B cell (primary cell): Measurements from ENCODE around the gene ARHGAP4. TPM values are rescaled to one million over a fixed set of nuclear protein-coding genes. Genes with fewer than 3 reads are reported as not detected.

Experiments
- ATAC-seq: fragments of 200-7000 bp; cut with Tn5 transposase; one replicate; pipeline ENCODE4 v1.10.0; 2021; ENCODE audit warnings: low read depth, mild to moderate bottlenecking, moderate number of reproducible peaks, moderate library complexity
- CTCF ChIA-PET: fragments of 350-600 bp; sonication (Branson Sonifier 250); formaldehyde crosslinking; loops from one replicate; lab custom pipeline; 2021; ENCODE audit warnings: antibody characterized with exemption, inconsistent platforms; lab: Charles Lee
- POLR2A ChIA-PET: fragments of 350-600 bp; sonication (Branson Sonifier 250); formaldehyde crosslinking; loops from one replicate; lab custom pipeline; 2021; ENCODE audit warnings: antibody characterized with exemption; lab: Charles Lee
- DNase-seq: peaks from one replicate; pipeline ENCODE4 v3.0.0; 2013
- H2AFZ ChIP-seq: 2 replicates; pipeline ENCODE4 v1.6.1; 2012; ENCODE audit warnings: mild to moderate bottlenecking, low read depth, low read length; ENCODE audit not compliant: insufficient read depth, poor library complexity, severe bottlenecking
- H3K27ac ChIP-seq, 2 donors: 1 replicate in 1 of 2; 2 replicates in 1 of 2; pipeline ENCODE4 v1.5.1; 2012 to 2013; ENCODE audit warnings: low read length in 2 of 2, mild to moderate bottlenecking in 2 of 2, moderate library complexity in 1 of 2
- H3K27me3 ChIP-seq, 4 experiments: fragments of 200-600 bp in 1 of 4; sonication (generic) in 1 of 4; replicated peaks in 1 of 4; 1 replicate in 2 of 4; 2 replicates in 2 of 4; pipeline versions ENCODE4 v1.6.1 to v1.7.0; 2013 to 2016; ENCODE audit warnings: low read length in 3 of 4, mild to moderate bottlenecking in 2 of 4, mixed read lengths in 1 of 4, moderate library complexity in 1 of 4; ENCODE audit not compliant: insufficient read depth in 4 of 4, control insufficient read depth in 3 of 4; ENCODE audit errors: control extremely low read depth in 1 of 4
- H3K36me3 ChIP-seq, 2 experiments: replicated peaks in 1 of 2; 1 replicate in 1 of 2; 2 replicates in 1 of 2; pipeline versions ENCODE4 v1.6.1 to v1.7.1; 2013; ENCODE audit warnings: low read length in 1 of 2; ENCODE audit not compliant: insufficient read depth in 2 of 2, control insufficient read depth in 1 of 2; ENCODE audit errors: control extremely low read depth in 1 of 2, extremely low read depth in 1 of 2
- H3K4me1 ChIP-seq, 2 donors: fragments of 200-600 bp in 1 of 2; sonication (generic) in 1 of 2; 1 replicate in 1 of 2; 2 replicates in 1 of 2; pipeline versions ENCODE4 v1.5.1 to v1.6.1; 2013 to 2017; ENCODE audit warnings: low read length in 2 of 2; ENCODE audit not compliant: control insufficient read depth in 2 of 2, insufficient read depth in 2 of 2
- H3K4me2 ChIP-seq: replicated peaks from 2 replicates; pipeline ENCODE3; 2012; ENCODE audit warnings: mild to moderate bottlenecking, low read depth, low read length; ENCODE audit not compliant: poor library complexity, severe bottlenecking
- H3K4me3 ChIP-seq, 5 experiments: fragments of 200-600 bp in 1 of 5; sonication (generic) in 1 of 5; 1 replicate in 3 of 5; 2 replicates in 2 of 5; pipeline versions ENCODE4 v1.5.1 to v1.7.0; 2011 to 2016; ENCODE audit warnings: low read length in 4 of 5, mild to moderate bottlenecking in 4 of 5, low read depth in 2 of 5, control low read depth in 1 of 5, moderate library complexity in 1 of 5; ENCODE audit not compliant: insufficient read depth in 1 of 5; ENCODE audit errors: control extremely low read depth in 1 of 5, extremely low read depth in 1 of 5
- H3K79me2 ChIP-seq: fragments of 200-600 bp; sonication (generic); one replicate; pipeline ENCODE4 v1.6.0; 2016; ENCODE audit warnings: low read length; ENCODE audit not compliant: control insufficient read depth, insufficient read depth
- H3K9ac ChIP-seq: fragments of 200-600 bp; sonication (generic); 2 replicates; pipeline ENCODE4 v1.6.1; 2017; ENCODE audit warnings: mild to moderate bottlenecking, low read length, moderate library complexity
- H3K9me3 ChIP-seq, 3 donors: one replicate each; pipeline versions ENCODE4 v1.6.1 to v1.7.1; 2013; ENCODE audit warnings: low read length in 2 of 3; ENCODE audit not compliant: control insufficient read depth in 2 of 3, insufficient read depth in 1 of 3; ENCODE audit errors: control extremely low read depth in 1 of 3
- H4K20me1 ChIP-seq: 2 replicates; pipeline ENCODE4 v1.6.0; 2012; ENCODE audit warnings: mild to moderate bottlenecking, low read length; ENCODE audit not compliant: insufficient read depth, control insufficient read depth, poor library complexity, severe bottlenecking
- H3K27ac Mint-ChIP-seq: one replicate; pipeline ENCODE4 v1.8.0; 2021; ENCODE audit warnings: mixed read lengths
- H3K27me3 Mint-ChIP-seq: one replicate; pipeline ENCODE4 v1.8.0; 2021; ENCODE audit warnings: mixed read lengths
- H3K4me1 Mint-ChIP-seq: one replicate; pipeline ENCODE4 v1.8.0; 2021; ENCODE audit warnings: mixed read lengths
- H3K4me3 Mint-ChIP-seq: one replicate; pipeline ENCODE4 v1.8.0; 2021; ENCODE audit warnings: mixed read lengths
- H3K9me3 Mint-ChIP-seq: one replicate; pipeline ENCODE4 v1.8.0; 2022; ENCODE audit warnings: mixed read lengths; ENCODE audit not compliant: insufficient read depth
- CTCF ChIP-seq: fragments of 200-600 bp; IDR thresholded peaks from one replicate; pipeline ENCODE4 v1.8.0; 2022; ENCODE audit warnings: antibody characterized with exemption, mild to moderate bottlenecking
- EZH2 ChIP-seq: IDR thresholded peaks from 2 replicates; pipeline ENCODE4 v1.6.1; 2012; ENCODE audit warnings: borderline replicate concordance, low read depth, mild to moderate bottlenecking, moderate library complexity, low read length; ENCODE audit not compliant: insufficient read depth, poor library complexity, severe bottlenecking
- WGBS: methylation state at CpG from one replicate; pipeline ENCODE4 v1.1.5; 2013; ENCODE audit warnings: missing lambda C conversion rate; ENCODE audit not compliant: insufficient coverage; 5-methylcytosine and 5-hydroxymethylcytosine counted together
- intact Hi-C: fragments of 100-400 bp; cut with micrococcal nuclease; formaldehyde crosslinking; loops from one replicate; pipeline ENCODE4 v1.10.0; 2022
- polyA plus RNA-seq: library from polyadenylated mRNA; depleted of rRNA; stranded (reverse); fragments of >200 nt; gene quantifications from 2 replicates; pipeline ENCODE4 v1.2.3, GENCODE V29; 2012
- total RNA-seq, 2 donors: library from RNA; stranded (reverse); fragments of 120-200 nt in 1 of 2; gene quantifications; 1 replicate in 1 of 2; 2 replicates in 1 of 2; pipeline versions ENCODE4 v1.2.3 to v1.2.4, GENCODE V29; 2013 to 2022

ARHGAP4 gene
- total and polyA plus RNA-seq, 2 donors (not counting 1 experiment from before 2014, with no cell fraction given) = 242 to 711 TPM

GRCh38 chrX:153953892-153954557, 28.0 kb upstream of the ARHGAP4 start:
- no peak overlapping the region for H3K4me3 Mint-ChIP-seq

More at GRCh38 chrX:153953892-153954557, 28.0 kb upstream of the ARHGAP4 start:
- H3K36me3 ChIP-seq = peaks cover 0 to 64% of the 10 kb centered on the region in 2 experiments
- ATAC-seq (no peak), DNase-seq (no peak)
- H3K27ac ChIP-seq = no peak overlapping the region
- 91% methylated on average over 12 of the region's 33 CpGs for WGBS
- no peak overlapping the region for H3K4me2 ChIP-seq
- H4K20me1 ChIP-seq = no peaks in the 10 kb centered on the region
- no peaks in the 10 kb centered on the region for H3K27me3 Mint-ChIP-seq
- CTCF ChIA-PET = interaction anchor here (15.4 kb wide), 1 partner anchor 28 kb away, joined by 325 read pairs; the partner anchor contains the start of gene ARHGAP4
- H3K27me3 ChIP-seq = no peaks in the 10 kb centered on the region
- intact Hi-C loops = no loop called here
- peaks cover 2% of the 10 kb centered on the region for H3K4me1 Mint-ChIP-seq
- H3K4me1 ChIP-seq = peaks cover 0 to 4% of the 10 kb centered on the region in 2 donors
- H3K9ac ChIP-seq = no peak overlapping the region
- H3K27ac Mint-ChIP-seq = peak overlapping the region; percentile 59
- no peaks in the 10 kb centered on the region for H3K79me2 ChIP-seq
- no peak overlapping the region for H3K4me3 ChIP-seq
- H3K9me3 Mint-ChIP-seq = no peaks in the 10 kb centered on the region
- no peak for TF ChIP-seq EZH2
- TF ChIP-seq CTCF = no peak
- POLR2A ChIA-PET = no interaction called here
- no peaks in the 10 kb centered on the region for H3K9me3 ChIP-seq
- H2AFZ ChIP-seq = no peak overlapping the region
